ENCODE measurements around the gene RNF123. TPM values are rescaled to one million over a fixed set of nuclear protein-coding genes. Genes with fewer than 3 reads are reported as not detected.
"Not testable (repeated sequence)": the region's sequence is repeated elsewhere in the genome, so short reads cannot be mapped to it uniquely, and the experiment has no call there.

The RNF123 gene
- total RNA-seq, 8 experiments from 2014 or later: 10.9 to 41.8 (median 16.2) TPM

DNA sequence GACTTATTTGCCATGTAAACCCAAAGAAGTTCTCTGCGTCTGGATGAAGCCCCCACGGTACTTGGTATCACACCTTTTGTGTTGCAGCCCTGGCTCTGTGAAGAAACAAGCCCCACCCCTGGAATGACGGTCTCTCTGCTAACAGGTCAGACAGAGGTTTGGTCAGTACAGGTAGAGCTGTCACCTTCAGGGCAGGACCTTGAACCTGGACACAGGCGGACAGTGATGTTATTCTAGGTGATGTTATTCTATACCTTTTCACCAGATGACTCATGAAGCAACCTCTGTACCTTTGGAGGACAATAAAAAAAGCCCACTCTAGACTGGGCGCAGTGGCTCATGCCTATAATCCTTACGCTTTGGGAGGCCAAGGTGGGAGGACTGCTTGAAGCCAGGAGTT lies 45.4 kb downstream of the RNF123 start:
- in situ Hi-C loops (cut with MboI; ENCODE audit: low pct_unique_long_range_greater_than_20kb in 2 of 9, low sequenced_read_pairs in 9 of 9, unreplicated experiment in 9 of 9): no loop called here
- no peak overlapping the region for H3K27ac ChIP-seq
- H3K4me1 ChIP-seq (replicated peaks in 1 of 2): no peaks in the 10 kb centered on the region
- no peak overlapping the region for H3K4me3 ChIP-seq
- ATAC-seq (replicated peaks in 6 of 8): no peak
- WGBS, 10 experiments: 80 to 100% (median 97%) methylated on average over 1 to 4 of the region's 6 CpGs; no CpG with 5 or more reads in 6 of the 10 experiments

DNA sequence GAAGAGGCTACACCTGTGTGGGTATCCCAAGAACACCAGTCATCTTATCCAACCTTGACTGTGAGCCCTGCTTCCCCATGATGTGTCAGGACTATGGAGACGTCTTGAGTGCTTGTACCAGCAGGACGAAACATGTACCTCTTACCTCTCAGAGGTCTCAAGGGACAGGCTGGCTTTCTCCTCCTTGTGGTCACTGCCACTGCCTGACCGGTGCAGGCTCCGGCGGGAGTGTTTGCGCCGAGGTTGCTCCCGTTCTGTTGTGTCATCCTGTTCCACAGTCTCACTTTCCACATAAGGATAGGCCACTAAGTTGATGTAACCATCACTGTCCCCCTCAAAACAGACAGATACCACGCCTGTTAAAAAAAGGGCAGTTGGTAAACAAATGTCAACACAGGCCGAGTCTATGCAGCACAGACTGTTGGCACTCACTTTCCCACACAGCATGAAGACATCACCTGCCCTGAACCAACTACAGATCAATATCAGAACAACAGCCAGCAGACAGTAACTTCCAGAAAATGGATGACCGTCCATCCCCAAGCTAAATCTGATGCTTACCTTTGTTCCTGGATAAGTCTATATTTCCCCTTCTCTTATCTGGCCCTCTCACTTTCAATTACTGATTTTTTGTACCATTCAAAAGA lies 48.8 kb downstream of the RNF123 start:
- 92 to 100% (median 100%) methylated on average over 1 to 8 of the region's 11 CpGs; no CpG with 5 or more reads in 2 of the 10 experiments for WGBS, 10 experiments
- no peaks in the 10 kb centered on the region for H3K4me1 ChIP-seq (replicated peaks in 1 of 2)
- in situ Hi-C loops (cut with MboI; ENCODE audit: low pct_unique_long_range_greater_than_20kb in 2 of 9, low sequenced_read_pairs in 9 of 9, unreplicated experiment in 9 of 9): no loop called here
- no peak for ATAC-seq (replicated peaks in 6 of 8)
- no peak overlapping the region for H3K27ac ChIP-seq
- no peak overlapping the region for H3K4me3 ChIP-seq

DNA sequence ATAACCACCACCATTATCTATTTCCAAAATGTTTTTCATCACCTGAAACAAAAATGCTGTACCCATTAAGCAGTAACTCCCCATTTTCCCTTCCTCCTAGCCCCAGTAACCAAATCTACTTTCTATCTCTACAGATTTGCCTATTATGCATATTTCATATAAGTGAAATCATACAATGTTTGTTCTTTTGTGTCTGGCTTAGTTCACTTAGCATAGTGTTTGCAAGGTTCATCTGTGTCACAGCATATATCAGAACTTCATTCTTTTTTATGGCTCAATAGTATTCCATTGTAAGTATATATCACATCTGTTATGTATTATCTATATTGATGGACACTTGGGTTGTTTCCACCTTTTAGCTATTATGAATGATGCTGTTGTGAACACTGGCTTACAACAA lies 51.1 kb downstream of the RNF123 start:
- H3K27ac ChIP-seq: no peak overlapping the region
- no peak for ATAC-seq (replicated peaks in 6 of 8)
- no peaks in the 10 kb centered on the region for H3K4me1 ChIP-seq (replicated peaks in 1 of 2)
- in situ Hi-C loops (cut with MboI; ENCODE audit: low pct_unique_long_range_greater_than_20kb in 2 of 9, low sequenced_read_pairs in 9 of 9, unreplicated experiment in 9 of 9): no loop called here
- H3K4me3 ChIP-seq: no peak overlapping the region

DNA sequence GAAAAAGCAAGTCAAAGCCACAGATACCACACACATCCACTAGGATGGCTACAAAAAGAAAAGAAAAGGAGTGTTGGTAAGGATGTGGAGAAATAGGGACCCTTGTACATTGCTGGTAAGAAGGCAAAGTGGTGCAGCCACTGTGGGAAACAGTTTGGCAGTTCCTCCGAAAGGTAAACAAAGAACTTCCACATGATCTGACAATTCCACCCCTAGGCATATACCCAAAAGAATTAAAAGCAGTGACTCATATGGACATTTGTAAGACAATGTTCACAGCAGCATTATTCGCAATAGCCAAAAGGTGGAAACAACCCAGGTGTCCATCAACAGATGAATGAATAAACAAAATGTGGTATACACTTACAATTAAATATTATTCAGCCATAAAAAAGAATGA lies 56.6 kb downstream of the RNF123 start:
- Histone ChIP-seq H3K4me3 (no peak overlapping the region), H3K4me1 (replicated peaks in 1 of 2) (no peaks in the 10 kb centered on the region), H3K27ac (no peak overlapping the region)
- in situ Hi-C loops (cut with MboI; ENCODE audit: low pct_unique_long_range_greater_than_20kb in 2 of 9, low sequenced_read_pairs in 9 of 9, unreplicated experiment in 9 of 9): no loop called here
- WGBS, 10 experiments: 57 to 100% (median 84%) methylated on average over 1 to 2 of the region's 2 CpGs; no CpG with 5 or more reads in 2 of the 10 experiments
- peak in 1 of 8 experiments; percentile 27 for ATAC-seq (replicated peaks in 6 of 8)

DNA sequence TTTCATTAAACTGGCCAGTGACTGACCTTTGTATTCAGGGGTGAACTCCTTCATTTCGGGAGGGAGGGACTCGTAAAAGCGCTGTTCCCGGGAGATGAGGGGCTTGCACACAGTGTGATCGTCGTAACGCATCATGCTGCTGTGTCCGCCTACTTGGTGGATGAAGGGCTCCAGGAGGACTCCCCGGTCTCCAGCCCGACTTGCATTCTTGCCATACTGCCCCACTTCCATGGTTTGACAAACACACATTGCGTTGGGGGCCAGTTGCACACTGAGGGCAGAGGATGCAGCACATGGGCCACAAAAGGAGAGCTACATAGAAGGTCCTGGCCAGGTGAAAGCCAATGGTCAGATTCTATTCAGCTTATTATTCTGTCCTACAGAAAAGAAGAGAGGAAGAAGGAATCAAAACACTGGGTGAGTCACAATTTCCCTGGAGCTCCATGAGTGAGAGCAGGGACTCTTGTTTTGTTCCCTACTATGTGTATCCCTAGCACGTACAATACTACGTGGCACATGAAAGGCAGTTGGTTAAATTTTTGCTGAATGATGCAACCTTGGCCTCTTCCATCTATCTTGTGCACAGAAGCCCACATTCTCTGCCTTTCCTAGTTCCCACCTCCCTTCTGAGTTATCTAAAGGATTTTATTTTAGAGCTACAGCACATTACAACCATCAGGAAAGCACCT lies 58.6 kb downstream of the RNF123 start:
- in situ Hi-C loops (cut with MboI; ENCODE audit: low pct_unique_long_range_greater_than_20kb in 2 of 9, low sequenced_read_pairs in 9 of 9, unreplicated experiment in 9 of 9): no loop called here
- no peak overlapping the region for H3K27ac ChIP-seq
- WGBS, 10 experiments: 33 to 100% (median 76%) methylated on average over 1 to 11 of the region's 13 CpGs
- no peak overlapping the region for H3K4me3 ChIP-seq
- H3K4me1 ChIP-seq (replicated peaks in 1 of 2): no peaks in the 10 kb centered on the region
- peak in 3 of 8 experiments; percentile 52 to 86 (median 80) for ATAC-seq (replicated peaks in 6 of 8)

DNA sequence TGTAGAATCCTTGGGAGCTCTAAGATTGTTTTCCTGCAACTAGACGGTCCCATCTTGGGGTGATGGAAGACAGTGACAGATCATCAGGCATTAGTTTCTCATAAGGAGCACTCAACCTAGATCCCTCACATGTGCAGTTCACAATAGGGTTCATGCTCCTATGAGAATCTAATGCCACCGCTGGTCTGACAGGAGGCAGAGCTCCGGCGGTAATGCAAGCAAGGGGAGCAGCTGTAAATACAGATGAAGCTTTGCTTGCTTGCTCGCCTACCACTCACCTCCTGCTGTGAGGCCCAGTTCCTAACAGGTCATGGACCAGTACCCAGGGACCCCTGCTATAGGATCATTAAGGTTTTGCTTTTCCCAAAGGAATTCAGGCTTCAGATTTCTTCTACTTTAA lies 59.5 kb downstream of the RNF123 start:
- in situ Hi-C loops (cut with MboI; ENCODE audit: low pct_unique_long_range_greater_than_20kb in 2 of 9, low sequenced_read_pairs in 9 of 9, unreplicated experiment in 9 of 9): not testable (repeated sequence)
- peak in 2 of 8 experiments; percentile 10 to 25 for ATAC-seq (replicated peaks in 6 of 8)
- WGBS, 10 experiments: 67 to 94% (median 87%) methylated on average over 2 to 3 of the region's 5 CpGs; no CpG with 5 or more reads in 7 of the 10 experiments

DNA sequence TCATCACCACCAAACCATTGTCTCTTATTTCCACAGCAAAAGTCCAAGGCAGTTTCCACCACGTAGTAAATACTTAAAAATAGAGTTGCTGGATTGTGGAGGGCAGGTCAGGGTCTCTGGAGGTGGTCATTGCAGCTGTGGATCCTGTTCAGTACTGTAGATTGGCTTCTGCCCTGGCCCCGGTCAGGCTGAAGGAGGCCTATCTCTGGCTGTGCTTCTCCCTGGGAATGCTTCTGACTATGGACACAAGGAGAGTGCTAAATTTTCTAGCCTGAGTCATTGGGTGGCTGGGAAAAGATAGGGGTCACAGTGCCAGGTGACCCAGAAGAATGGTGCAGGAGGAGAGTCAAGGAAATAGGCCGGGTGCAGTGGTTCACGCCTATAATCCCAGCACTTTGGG lies 60.7 kb downstream of the RNF123 start:
- H3K4me1 ChIP-seq (replicated peaks in 1 of 2): no peaks in the 10 kb centered on the region
- ATAC-seq (replicated peaks in 6 of 8): no peak
- no peak overlapping the region for H3K4me3 ChIP-seq
- in situ Hi-C loops (cut with MboI; ENCODE audit: low pct_unique_long_range_greater_than_20kb in 2 of 9, low sequenced_read_pairs in 9 of 9, unreplicated experiment in 9 of 9): no loop called here
- H3K27ac ChIP-seq: no peak overlapping the region
- 75 to 100% (median 92%) methylated on average over 1 to 3 of the region's 4 CpGs; no CpG with 5 or more reads in 2 of the 10 experiments for WGBS, 10 experiments

More for the DNA sequence above, 59.5 kb downstream of the RNF123 start:
- not testable (repeated sequence) for H3K4me3 ChIP-seq; H3K4me1 ChIP-seq (replicated peaks in 1 of 2); H3K27ac ChIP-seq

DNA sequence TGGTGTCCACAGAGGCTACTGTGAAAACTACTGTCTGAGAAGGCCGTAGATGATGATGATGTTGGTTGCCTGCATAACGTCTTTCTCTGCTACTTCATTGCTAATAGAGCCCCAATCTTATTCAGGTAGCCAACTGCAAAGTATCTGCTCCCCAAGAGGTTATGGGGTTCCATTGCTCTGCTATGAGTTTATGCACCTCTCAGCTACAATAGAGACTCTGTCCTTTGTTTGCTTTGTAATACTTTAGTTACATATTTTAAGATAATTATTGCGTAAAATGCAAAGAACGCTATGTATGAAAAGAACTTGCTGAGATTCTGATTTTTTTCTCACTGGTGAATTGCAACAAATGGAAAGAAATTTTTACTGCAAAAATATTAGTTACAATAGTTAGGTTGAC lies 62.1 kb downstream of the RNF123 start:
- no peaks in the 10 kb centered on the region for H3K4me1 ChIP-seq (replicated peaks in 1 of 2)
- 62 to 100% (median 97%) methylated on average over 2 to 4 of the region's 4 CpGs; no CpG with 5 or more reads in 1 of the 10 experiments for WGBS, 10 experiments
- ATAC-seq (replicated peaks in 6 of 8): no peak
- H3K4me3 ChIP-seq: no peak overlapping the region
- no peak overlapping the region for H3K27ac ChIP-seq
- in situ Hi-C loops (cut with MboI; ENCODE audit: low pct_unique_long_range_greater_than_20kb in 2 of 9, low sequenced_read_pairs in 9 of 9, unreplicated experiment in 9 of 9): no loop called here

DNA sequence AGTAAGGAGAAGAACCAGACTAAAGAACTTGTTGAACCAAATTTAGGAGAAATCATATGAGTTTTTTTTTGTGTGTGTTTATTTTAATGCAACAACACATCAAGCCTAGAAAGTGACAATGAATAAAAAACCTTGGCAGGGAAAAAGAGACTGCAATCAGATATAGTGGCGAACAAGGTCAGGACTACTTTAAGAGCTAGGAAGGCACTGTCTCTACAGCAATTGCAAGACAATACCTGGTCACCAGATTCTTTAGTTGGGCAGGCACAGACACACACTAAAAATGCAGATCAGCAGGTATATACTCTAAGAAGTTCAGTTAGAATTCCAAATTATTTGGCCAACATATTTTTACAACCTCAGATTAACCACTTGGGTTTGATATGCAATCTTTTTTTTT lies 65.2 kb downstream of the RNF123 start:
- in situ Hi-C loops (cut with MboI; ENCODE audit: low pct_unique_long_range_greater_than_20kb in 2 of 9, low sequenced_read_pairs in 9 of 9, unreplicated experiment in 9 of 9): no loop called here
- no peak for ATAC-seq (replicated peaks in 6 of 8)
- H3K4me1 ChIP-seq (replicated peaks in 1 of 2): no peaks in the 10 kb centered on the region
- no peak overlapping the region for H3K27ac ChIP-seq
- WGBS, 10 experiments: 71 to 100% (median 95%) methylated on average over 1 of the region's 1 CpG; no CpG with 5 or more reads in 4 of the 10 experiments
- no peak overlapping the region for H3K4me3 ChIP-seq

DNA sequence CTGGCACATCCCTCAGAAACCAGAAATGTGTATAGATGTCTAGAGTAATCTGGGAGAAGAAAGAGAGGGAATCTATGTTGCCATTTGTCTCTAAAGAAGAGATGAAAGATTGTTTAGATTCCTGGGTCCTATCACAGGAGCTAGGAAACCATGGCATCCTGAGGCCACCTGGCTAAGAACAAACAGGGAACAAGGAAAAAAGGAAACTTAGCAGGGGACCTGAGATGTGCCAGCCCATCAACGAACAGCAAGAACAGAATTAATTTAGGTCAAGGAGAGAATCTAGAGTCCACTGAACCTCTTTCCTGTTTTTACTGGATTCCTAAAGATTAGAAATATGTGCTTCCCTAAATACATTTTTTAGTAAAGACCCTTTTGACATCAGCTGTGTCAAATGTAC lies 66.7 kb downstream of the RNF123 start:
- Histone ChIP-seq H3K4me3 (no peak overlapping the region), H3K4me1 (replicated peaks in 1 of 2) (no peaks in the 10 kb centered on the region), H3K27ac (no peak overlapping the region)
- in situ Hi-C loops (cut with MboI; ENCODE audit: low pct_unique_long_range_greater_than_20kb in 2 of 9, low sequenced_read_pairs in 9 of 9, unreplicated experiment in 9 of 9): no loop called here
- ATAC-seq (replicated peaks in 6 of 8): no peak
- WGBS, 10 experiments: 57 to 100% (median 89%) methylated on average over 1 of the region's 1 CpG; no CpG with 5 or more reads in 7 of the 10 experiments

DNA sequence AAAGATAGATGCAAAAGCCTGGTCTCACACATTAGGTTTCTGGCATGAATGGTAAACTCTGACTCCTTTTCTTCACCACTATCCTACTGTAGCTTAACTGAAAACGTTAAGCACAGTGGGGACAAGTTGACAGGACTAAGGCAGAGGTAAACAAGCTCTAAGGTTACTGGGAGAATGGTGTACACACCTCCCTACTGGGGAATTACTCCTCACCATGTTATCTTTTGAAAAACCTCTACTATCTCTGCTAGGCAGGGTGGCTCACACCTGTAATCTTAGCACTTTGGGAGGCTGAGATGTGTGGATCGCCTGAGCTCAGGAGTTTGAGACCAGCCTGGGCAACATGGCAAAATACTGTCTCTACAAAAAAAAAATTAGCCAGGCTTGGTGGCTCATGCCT lies 67.8 kb downstream of the RNF123 start:
- WGBS, 10 experiments: 63 to 100% (median 93%) methylated on average over 1 to 2 of the region's 2 CpGs; no CpG with 5 or more reads in 4 of the 10 experiments
- in situ Hi-C loops (cut with MboI; ENCODE audit: low pct_unique_long_range_greater_than_20kb in 2 of 9, low sequenced_read_pairs in 9 of 9, unreplicated experiment in 9 of 9): no loop called here
- Histone ChIP-seq H3K4me3 (no peak overlapping the region), H3K27ac (no peak overlapping the region), H3K4me1 (replicated peaks in 1 of 2) (no peaks in the 10 kb centered on the region)
- ATAC-seq (replicated peaks in 6 of 8): no peak

DNA sequence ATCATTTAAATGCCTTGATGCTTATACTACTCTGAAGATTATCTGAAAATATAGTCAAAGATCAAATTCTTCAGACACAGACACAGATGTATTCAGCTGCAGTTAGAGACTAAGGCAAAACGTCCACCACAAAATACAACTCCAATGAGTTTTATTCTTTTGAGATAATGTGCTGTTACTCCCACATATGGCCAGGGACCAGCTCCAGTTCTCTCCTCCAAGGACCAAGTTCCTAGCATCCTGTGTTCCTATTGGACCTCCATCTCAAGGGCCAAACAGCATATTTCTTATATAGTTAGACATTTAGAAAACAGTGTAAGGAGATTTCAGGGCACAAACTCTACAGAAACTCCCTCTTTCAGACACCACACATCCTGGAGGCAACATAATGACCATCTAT lies 69.9 kb downstream of the RNF123 start:
- ATAC-seq (replicated peaks in 6 of 8): no peak
- WGBS, 10 experiments: 0 to 86% (median 40%) methylated on average over 1 of the region's 1 CpG; no CpG with 5 or more reads in 1 of the 10 experiments
- Histone ChIP-seq H3K27ac (no peak overlapping the region), H3K4me1 (replicated peaks in 1 of 2) (no peaks in the 10 kb centered on the region), H3K4me3 (no peak overlapping the region)
- in situ Hi-C loops (cut with MboI; ENCODE audit: low pct_unique_long_range_greater_than_20kb in 2 of 9, low sequenced_read_pairs in 9 of 9, unreplicated experiment in 9 of 9): no loop called here

DNA sequence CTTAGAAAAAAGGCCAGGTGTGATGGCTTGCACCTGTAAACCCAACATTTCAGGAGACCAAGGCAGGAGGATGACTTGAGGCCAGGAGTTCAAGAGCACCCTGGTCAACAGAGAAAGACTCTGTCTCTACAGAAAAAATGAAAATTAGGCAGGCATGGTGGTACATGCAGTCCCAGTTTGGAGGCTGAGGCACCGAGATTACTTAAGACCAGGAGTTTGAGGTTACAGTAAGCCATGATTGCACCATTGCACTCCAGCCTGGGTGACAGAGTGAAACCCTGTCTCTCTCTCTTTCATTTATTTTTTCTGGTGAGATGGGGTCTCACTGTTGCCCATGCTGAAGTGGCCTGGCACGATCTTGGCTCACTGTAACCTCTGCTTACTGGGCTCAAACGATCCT lies 72.3 kb downstream of the RNF123 start:
- Histone ChIP-seq H3K27ac (no peak overlapping the region), H3K4me1 (replicated peaks in 1 of 2) (no peaks in the 10 kb centered on the region), H3K4me3 (no peak overlapping the region)
- WGBS, 10 experiments: 67 to 100% (median 96%) methylated on average over 1 to 3 of the region's 3 CpGs
- no peak for ATAC-seq (replicated peaks in 6 of 8)
- in situ Hi-C loops (cut with MboI; ENCODE audit: low pct_unique_long_range_greater_than_20kb in 2 of 9, low sequenced_read_pairs in 9 of 9, unreplicated experiment in 9 of 9): no loop called here

DNA sequence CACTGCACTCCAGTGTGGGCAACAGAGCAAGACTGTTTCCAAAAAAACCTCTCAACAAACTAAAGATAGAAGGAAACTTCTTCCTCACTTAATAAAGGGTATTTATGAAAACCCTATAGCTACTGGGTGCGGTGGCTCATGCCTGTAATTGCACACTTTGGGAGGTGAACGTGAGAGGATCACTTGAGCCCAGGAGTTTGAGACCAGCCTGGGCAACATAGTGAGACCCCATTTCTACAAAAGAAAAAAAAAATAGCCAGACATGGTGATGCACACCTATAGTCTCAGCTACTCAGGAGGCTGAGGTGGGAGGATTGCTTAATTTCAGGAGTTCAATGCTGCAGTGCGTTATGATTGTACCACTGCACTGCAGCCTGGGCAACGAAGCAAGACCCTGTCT lies 74.6 kb downstream of the RNF123 start:
- 86 to 100% (median 100%) methylated on average over 1 to 4 of the region's 4 CpGs; no CpG with 5 or more reads in 2 of the 10 experiments for WGBS, 10 experiments

More for the DNA sequence above, 74.6 kb downstream of the RNF123 start:
- H3K27ac ChIP-seq: no peak overlapping the region
- no peak overlapping the region for H3K4me3 ChIP-seq
- no peak for ATAC-seq (replicated peaks in 6 of 8)
- no peaks in the 10 kb centered on the region for H3K4me1 ChIP-seq (replicated peaks in 1 of 2)
- in situ Hi-C loops (cut with MboI; ENCODE audit: low pct_unique_long_range_greater_than_20kb in 2 of 9, low sequenced_read_pairs in 9 of 9, unreplicated experiment in 9 of 9): no loop called here

Data from motor neuron (in vitro differentiated cells).